GM21447 (cell line): ENCODE data around the gene COMMD2.

Source experiments
- ATAC-seq: cut with Tn5 transposase; IDR thresholded peaks from one replicate; pipeline ENCODE4 v1.9.1; 2021; ENCODE audit not compliant: unreplicated experiment

COMMD2 gene

DNA sequence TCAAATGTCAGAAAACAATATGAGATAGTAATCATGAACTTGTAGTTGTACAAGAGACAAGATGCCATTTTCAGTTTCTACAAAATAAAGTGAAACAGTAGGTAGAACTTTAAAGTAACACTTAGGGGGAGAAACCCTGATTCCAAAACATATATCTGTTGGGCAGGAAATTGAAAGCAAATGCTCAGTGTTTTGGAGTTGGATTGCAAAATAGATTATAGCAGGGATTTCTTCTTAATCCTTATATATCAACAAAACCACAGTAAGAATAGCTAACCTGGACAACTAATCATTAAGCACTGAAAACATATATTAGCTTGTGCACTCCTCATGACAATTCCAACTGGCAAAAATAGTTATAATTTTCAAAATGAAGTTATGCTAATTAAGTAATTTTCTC, 46.9 kb downstream of the COMMD2 start:
- no peak for ATAC-seq

DNA sequence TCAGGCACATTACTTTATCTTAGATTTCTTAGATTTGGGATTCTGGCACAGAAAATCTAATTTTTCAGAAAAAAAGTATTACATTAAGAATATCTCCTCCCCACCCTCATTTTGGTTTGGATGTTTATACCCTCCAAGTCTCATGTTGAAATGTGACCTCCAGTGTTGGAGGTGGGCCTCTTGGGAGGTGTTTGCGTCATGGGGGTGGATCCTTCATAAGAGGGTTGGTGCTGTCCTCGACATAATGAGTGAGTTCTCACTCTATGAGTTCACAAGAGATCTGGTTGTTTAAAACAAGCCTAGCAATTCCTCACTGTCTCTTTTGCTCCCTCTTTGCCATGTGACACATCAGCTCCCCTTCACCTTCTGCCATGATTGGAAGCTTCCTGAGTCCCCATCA, 48.8 kb downstream of the COMMD2 start:
- no peak for ATAC-seq

DNA sequence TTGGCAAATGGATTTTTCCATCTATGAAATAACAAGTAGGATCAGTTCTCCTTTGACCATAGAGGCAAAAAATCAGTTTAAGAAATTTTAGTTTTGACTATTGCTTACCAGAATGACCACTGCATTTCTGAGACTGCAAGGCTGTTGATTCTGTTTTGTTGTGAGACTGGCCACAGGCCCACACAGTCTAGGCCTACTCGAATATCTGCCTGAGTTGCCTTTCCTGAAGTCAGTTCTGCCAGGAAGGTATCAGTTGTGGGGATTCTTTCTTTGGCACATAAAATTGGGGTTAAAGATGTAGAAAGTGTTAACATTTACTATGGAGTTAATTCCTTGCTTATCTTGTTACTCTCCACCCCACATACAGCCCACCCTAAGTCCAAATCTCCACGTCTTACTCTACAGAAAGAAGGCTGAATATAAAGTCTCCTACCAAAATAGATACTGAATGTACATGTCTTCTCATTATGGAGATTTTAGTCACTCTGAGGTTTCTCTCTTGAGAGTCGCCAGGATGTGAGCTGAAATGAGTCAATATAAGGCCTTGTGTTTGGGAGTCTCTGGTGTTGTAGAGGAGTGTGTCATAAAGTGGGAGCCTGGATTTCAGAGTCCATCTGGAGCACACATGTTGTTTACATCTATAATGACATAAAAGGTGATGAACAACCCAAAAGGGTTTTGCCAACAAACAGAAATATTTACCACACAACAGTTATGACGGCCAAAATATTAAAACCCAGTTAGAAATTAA, 49.4 kb downstream of the COMMD2 start:
- ATAC-seq: no peak

DNA sequence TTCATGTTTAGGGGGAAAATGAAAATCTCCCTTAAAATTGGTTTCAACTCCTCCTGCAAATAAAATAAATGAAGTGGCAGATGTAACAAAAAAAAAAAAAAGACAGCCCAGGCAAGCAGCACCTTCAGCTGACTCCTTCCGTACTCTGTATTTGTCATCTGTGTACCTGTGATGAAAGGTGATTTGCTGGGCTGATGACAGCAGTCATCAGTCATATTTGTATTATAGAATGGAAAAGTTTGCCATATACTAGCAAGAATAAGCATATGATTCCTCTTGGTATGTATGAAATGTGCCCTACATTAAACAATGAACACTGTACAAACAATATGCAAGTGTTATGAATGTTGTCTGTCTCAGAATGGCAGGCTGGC, 50.3 kb downstream of the COMMD2 start:
- ATAC-seq: peak; percentile 44

DNA sequence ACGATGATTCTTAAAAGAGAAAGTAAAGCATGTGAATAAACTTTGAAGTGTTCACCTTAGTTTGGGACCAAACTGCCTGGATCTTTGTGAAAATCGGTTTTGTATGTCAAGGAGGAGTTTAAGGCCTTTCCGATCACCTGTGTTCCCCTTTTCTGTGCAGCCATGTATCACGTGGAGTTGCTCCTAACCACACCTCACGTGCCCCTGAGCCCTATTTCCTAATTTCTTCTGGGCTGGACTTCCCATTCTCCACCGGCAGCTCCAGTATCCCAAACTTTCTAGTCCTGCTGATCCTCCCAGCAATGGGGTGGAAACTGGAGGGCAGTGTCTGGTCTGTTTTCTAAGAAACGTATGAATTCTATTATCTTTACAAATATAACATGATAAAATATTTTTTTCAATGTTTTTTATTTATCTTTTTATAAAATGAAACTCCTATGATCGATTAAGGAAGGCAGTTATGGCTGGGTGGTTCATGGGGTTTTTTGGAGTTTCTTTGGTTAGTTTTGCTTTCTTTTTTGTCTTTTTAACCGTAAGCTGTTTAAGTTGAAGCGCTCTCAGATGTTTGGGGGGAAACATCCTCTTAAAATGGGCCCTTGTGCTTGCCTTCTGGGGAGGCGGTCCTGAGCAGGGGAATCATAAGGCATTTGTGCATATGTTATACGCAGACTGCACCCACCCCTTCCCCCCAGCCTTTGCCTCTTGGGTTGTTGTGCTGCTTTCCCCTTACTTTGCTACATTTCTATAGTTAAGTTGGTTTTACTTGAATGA, 50.9 kb downstream of the COMMD2 start:
- peak; percentile 56 for ATAC-seq
